HEK293T (cell line): ENCODE data around the gene RAC2.

Experiments used
- CTBP1 ChIP-seq: fragments of 450-650 bp; IDR thresholded peaks from 2 replicates; pipeline ENCODE4 v1.6.1; 2016; ENCODE audit warnings: borderline replicate concordance
- SP1 ChIP-seq: fragments of 450-650 bp; IDR thresholded peaks from 2 replicates; pipeline ENCODE4 v1.6.1; 2017
- TARDBP ChIP-seq: fragments of 450-650 bp; IDR thresholded peaks from 2 replicates; pipeline ENCODE4 v1.6.1; 2016

DNA sequence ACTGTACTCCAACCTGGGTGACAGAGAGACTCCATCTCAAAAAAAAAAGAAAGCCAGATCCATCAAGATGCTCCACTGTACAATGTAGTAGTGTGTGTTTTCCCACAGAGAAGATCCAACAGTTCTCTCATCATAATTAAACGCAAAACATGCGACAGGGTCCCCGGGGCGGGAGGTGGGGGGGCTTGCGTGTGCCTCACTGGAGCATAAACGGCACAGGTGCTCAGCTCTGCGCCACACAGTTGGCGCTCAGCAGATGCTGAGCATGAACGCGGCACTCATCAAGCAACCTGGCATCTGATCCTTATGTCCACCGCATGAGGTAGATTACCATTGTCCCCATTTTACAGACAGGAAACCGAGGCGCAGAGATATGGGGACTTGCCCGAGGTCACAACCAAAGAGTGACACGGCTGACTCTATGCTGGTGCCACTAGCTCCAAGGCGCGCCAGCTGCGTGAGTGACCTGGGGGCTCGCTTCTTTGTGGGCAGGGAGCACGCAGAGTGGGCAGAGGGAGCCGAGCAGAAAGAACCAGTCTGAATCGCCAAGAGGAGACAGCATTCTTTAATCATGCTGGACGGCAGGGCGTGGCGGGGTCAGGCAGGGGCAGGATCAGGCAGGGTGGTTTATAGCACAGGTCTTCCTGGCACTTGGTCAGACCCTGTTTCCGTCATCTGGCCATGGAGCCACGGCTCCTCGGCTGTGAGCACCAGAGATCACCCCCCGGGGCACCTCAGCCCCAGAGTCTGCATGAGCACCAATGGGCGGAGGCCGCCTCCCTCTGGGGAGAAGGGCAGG lies 64.2 kb downstream of the RAC2 start:
- TF ChIP-seq CTBP1 (no peak), TARDBP (no peak), SP1 (no peak)
